OCI-LY7 (cell line): ENCODE results near the gene SLC39A10.

Experiments used
- CTCF ChIP-seq: fragments of 200-600 bp; sonication (generic); conservative IDR thresholded peaks from 2 replicates; pipeline ENCODE4 v1.5.1; 2014; ENCODE audit warnings: mild to moderate bottlenecking, antibody characterized with exemption, low read length, moderate library complexity, mixed read lengths
- EZH2phosphoT487 ChIP-seq: fragments of 200-600 bp; sonication (generic); IDR thresholded peaks from 2 replicates; pipeline ENCODE4 v1.6.1; 2018; ENCODE audit warnings: low read depth, borderline replicate concordance, mild to moderate bottlenecking, mixed run types, antibody characterized with exemption, low read length, moderate library complexity, mixed read lengths

GRCh38 chr2:195670191-195670590 lies 13.2 kb downstream of the SLC39A10 start:
- no peak for TF ChIP-seq CTCF
- no peak for TF ChIP-seq EZH2phosphoT487
